Measurements from ENCODE around the gene TMEM185A.

The TMEM185A gene

DNA sequence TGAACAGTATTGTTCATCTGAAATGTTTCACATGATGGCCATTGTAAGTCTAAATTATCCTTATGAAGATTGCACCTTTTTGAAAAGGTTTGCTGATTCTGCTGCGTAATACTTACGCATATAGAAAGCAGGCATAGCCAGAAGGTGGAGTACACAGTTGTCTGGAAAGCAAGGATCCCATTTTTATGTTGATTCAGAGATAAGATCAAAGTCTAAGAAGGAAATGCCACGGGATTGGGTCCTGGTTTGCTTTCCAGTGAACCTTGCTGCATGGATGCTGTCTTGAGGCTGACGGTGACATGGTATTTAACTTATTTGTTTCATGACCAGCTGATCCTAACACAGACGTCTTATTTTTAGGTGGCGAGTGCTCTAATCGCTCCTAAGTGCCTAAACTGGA is 59.8 kb downstream of the TMEM185A start:
- no peaks in the 10 kb centered on the region for H3K79me2 ChIP-seq (ENCODE audit: control insufficient read depth, low read length)

DNA sequence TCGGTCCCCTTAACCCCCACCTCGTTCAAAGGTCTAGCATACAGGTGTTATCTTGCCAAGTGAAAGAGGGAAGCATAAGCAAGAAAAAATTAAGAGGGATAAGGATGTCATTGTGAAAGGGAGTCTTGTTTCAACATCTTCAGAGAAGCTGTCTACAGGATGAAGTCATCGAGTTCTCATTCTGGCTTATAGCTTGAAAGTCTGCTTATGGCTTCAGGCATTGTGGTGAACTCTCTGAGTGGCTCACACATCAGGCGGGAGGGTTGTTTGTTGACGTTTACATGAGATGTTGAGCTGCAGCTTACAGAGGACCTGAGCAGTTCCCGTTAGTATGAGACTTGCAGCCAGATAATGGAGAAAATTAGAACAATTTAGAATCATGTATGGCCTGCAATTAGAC is 60.9 kb downstream of the TMEM185A start:
- Histone ChIP-seq H3K27me3 (ENCODE audit: control insufficient read depth, low read length) (no peaks in the 10 kb centered on the region), H3K79me2 (ENCODE audit: control insufficient read depth, low read length) (no peaks in the 10 kb centered on the region), H3K4me2 (ENCODE audit: low read length) (no peak overlapping the region), H3K9me3 (ENCODE audit: control insufficient read depth, insufficient read depth, low read length) (no peaks in the 10 kb centered on the region), H4K20me1 (ENCODE audit: control insufficient read depth, insufficient read depth, low read depth, low read length) (no peaks in the 10 kb centered on the region), H3F3A (ENCODE audit: control insufficient read depth, insufficient read depth) (no peaks in the 10 kb centered on the region), H3K27ac (ENCODE audit: low read depth, low read length) (no peak overlapping the region), H3K9me2 (replicated peaks; ENCODE audit: control insufficient read depth, low read length) (no peaks in the 10 kb centered on the region), H3K4me3 (ENCODE audit: low read length) (no peak overlapping the region), H3K4me1 (ENCODE audit: control insufficient read depth, low read length) (no peaks in the 10 kb centered on the region), H3K36me3 (ENCODE audit: control insufficient read depth, low read length) (no peaks in the 10 kb centered on the region)
- no peak for TF ChIP-seq EZH2phosphoT487 (IDR thresholded peaks at IDR 0.05; ENCODE audit: borderline replicate concordance, low read length)
- TF ChIP-seq, protein P1, sequence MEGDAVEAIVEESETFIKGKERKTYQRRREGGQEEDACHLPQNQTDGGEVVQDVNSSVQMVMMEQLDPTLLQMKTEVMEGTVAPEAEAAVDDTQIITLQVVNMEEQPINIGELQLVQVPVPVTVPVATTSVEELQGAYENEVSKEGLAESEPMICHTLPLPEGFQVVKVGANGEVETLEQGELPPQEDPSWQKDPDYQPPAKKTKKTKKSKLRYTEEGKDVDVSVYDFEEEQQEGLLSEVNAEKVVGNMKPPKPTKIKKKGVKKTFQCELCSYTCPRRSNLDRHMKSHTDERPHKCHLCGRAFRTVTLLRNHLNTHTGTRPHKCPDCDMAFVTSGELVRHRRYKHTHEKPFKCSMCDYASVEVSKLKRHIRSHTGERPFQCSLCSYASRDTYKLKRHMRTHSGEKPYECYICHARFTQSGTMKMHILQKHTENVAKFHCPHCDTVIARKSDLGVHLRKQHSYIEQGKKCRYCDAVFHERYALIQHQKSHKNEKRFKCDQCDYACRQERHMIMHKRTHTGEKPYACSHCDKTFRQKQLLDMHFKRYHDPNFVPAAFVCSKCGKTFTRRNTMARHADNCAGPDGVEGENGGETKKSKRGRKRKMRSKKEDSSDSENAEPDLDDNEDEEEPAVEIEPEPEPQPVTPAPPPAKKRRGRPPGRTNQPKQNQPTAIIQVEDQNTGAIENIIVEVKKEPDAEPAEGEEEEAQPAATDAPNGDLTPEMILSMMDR (IDR thresholded peaks at IDR 0.05; ENCODE audit: low read depth, low read length, poor library complexity, severe bottlenecking) = no peak

More for the DNA sequence above, 59.8 kb downstream of the TMEM185A start:
- Histone ChIP-seq H3K9me2 (replicated peaks; ENCODE audit: control insufficient read depth, low read length) (no peaks in the 10 kb centered on the region), H3K4me3 (ENCODE audit: low read length) (no peak overlapping the region), H3K27ac (ENCODE audit: low read depth, low read length) (no peak overlapping the region), H4K20me1 (ENCODE audit: control insufficient read depth, insufficient read depth, low read depth, low read length) (no peaks in the 10 kb centered on the region), H3K36me3 (ENCODE audit: control insufficient read depth, low read length) (no peaks in the 10 kb centered on the region), H3K4me2 (ENCODE audit: low read length) (no peak overlapping the region), H3K4me1 (ENCODE audit: control insufficient read depth, low read length) (no peaks in the 10 kb centered on the region), H3K9me3 (ENCODE audit: control insufficient read depth, insufficient read depth, low read length) (no peaks in the 10 kb centered on the region), H3F3A (ENCODE audit: control insufficient read depth, insufficient read depth) (no peaks in the 10 kb centered on the region), H3K27me3 (ENCODE audit: control insufficient read depth, low read length) (no peaks in the 10 kb centered on the region)
- TF ChIP-seq EZH2phosphoT487 (IDR thresholded peaks at IDR 0.05; ENCODE audit: borderline replicate concordance, low read length) = no peak

- TF ChIP-seq EZH2phosphoT487 (IDR thresholded peaks at IDR 0.05; ENCODE audit: borderline replicate concordance, low read length) = no peak
- TF ChIP-seq, protein P1 (IDR thresholded peaks at IDR 0.05; ENCODE audit: low read depth, low read length, poor library complexity, severe bottlenecking) = no peak
- Histone ChIP-seq H3K27ac (ENCODE audit: low read depth, low read length) (no peak overlapping the region), H3K36me3 (ENCODE audit: control insufficient read depth, low read length) (no peaks in the 10 kb centered on the region), H3K9me2 (replicated peaks; ENCODE audit: control insufficient read depth, low read length) (no peaks in the 10 kb centered on the region), H3K27me3 (ENCODE audit: control insufficient read depth, low read length) (no peaks in the 10 kb centered on the region), H3K4me3 (ENCODE audit: low read length) (no peak overlapping the region), H3K79me2 (ENCODE audit: control insufficient read depth, low read length) (no peaks in the 10 kb centered on the region), H3F3A (ENCODE audit: control insufficient read depth, insufficient read depth) (no peaks in the 10 kb centered on the region), H4K20me1 (ENCODE audit: control insufficient read depth, insufficient read depth, low read depth, low read length) (no peaks in the 10 kb centered on the region), H3K4me2 (ENCODE audit: low read length) (no peak overlapping the region), H3K4me1 (ENCODE audit: control insufficient read depth, low read length) (no peaks in the 10 kb centered on the region), H3K9me3 (ENCODE audit: control insufficient read depth, insufficient read depth, low read length) (no peaks in the 10 kb centered on the region)
Observed at GRCh38 chrX:149569770-149570169, 61.8 kb downstream of the TMEM185A start.

- H3K27me3 ChIP-seq (ENCODE audit: control insufficient read depth, low read length) = no peaks in the 10 kb centered on the region
- no peaks in the 10 kb centered on the region for H3K9me3 ChIP-seq (ENCODE audit: control insufficient read depth, insufficient read depth, low read length)
- H3K9me2 ChIP-seq (replicated peaks; ENCODE audit: control insufficient read depth, low read length) = no peaks in the 10 kb centered on the region
- no peaks in the 10 kb centered on the region for H3K36me3 ChIP-seq (ENCODE audit: control insufficient read depth, low read length)
- H3K4me2 ChIP-seq (ENCODE audit: low read length) = no peak overlapping the region
- H3K79me2 ChIP-seq (ENCODE audit: control insufficient read depth, low read length) = no peaks in the 10 kb centered on the region
- no peaks in the 10 kb centered on the region for H3F3A ChIP-seq (ENCODE audit: control insufficient read depth, insufficient read depth)
- H3K27ac ChIP-seq (ENCODE audit: low read depth, low read length) = no peak overlapping the region
- no peaks in the 10 kb centered on the region for H3K4me1 ChIP-seq (ENCODE audit: control insufficient read depth, low read length)
- no peaks in the 10 kb centered on the region for H4K20me1 ChIP-seq (ENCODE audit: control insufficient read depth, insufficient read depth, low read depth, low read length)
- no peak overlapping the region for H3K4me3 ChIP-seq (ENCODE audit: low read length)
- no peak for TF ChIP-seq EZH2phosphoT487 (IDR thresholded peaks at IDR 0.05; ENCODE audit: borderline replicate concordance, low read length)
- TF ChIP-seq, protein P1 (IDR thresholded peaks at IDR 0.05; ENCODE audit: low read depth, low read length, poor library complexity, severe bottlenecking) = no peak
Observed at GRCh38 chrX:149568701-149569296, 62.8 kb downstream of the TMEM185A start.

All from DOHH2 (cell line).